ENCODE measurements around the gene B3GAT1. TPM values are rescaled to one million over a fixed set of nuclear protein-coding genes. Genes with fewer than 3 reads are reported as not detected.

B3GAT1 gene
- total and polyA plus RNA-seq, 12 donors = 0.04 to 0.60 (median 0.08) TPM; not detected in 6

GRCh38 chr11:134361661-134362060, 50.4 kb downstream of the B3GAT1 start:
- 69% methylated on average over 26 of the region's 26 CpGs for WGBS, 2 donors
- Histone ChIP-seq H3K36me3 (no peaks in the 10 kb centered on the region), H3K27me3 (peaks cover 0 to 61% (median 49%) of the 10 kb centered on the region in 7 donors), H3K4me3 (no peak overlapping the region), H3K4me1 (peaks cover 0 to 4% (median 0%) of the 10 kb centered on the region in 9 donors), H3K27ac (no peak overlapping the region), H3K9me3 (no peaks in the 10 kb centered on the region)
- ATAC-seq (no peak), DNase-seq (no peak)
- intact Hi-C loops (cut with DNase I) = loop anchor here in 1 of 10 donors (2.0 kb wide), 1 partner anchor 507 kb away; no protein-coding TSS in a partner anchor
- TF ChIP-seq, protein P1, sequence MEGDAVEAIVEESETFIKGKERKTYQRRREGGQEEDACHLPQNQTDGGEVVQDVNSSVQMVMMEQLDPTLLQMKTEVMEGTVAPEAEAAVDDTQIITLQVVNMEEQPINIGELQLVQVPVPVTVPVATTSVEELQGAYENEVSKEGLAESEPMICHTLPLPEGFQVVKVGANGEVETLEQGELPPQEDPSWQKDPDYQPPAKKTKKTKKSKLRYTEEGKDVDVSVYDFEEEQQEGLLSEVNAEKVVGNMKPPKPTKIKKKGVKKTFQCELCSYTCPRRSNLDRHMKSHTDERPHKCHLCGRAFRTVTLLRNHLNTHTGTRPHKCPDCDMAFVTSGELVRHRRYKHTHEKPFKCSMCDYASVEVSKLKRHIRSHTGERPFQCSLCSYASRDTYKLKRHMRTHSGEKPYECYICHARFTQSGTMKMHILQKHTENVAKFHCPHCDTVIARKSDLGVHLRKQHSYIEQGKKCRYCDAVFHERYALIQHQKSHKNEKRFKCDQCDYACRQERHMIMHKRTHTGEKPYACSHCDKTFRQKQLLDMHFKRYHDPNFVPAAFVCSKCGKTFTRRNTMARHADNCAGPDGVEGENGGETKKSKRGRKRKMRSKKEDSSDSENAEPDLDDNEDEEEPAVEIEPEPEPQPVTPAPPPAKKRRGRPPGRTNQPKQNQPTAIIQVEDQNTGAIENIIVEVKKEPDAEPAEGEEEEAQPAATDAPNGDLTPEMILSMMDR (IDR thresholded peaks at IDR 0.05) = no peak

GRCh38 chr11:134360050-134360835, 51.8 kb downstream of the B3GAT1 start:
- Histone ChIP-seq H3K27ac (no peak overlapping the region), H3K9me3 (no peaks in the 10 kb centered on the region), H3K4me1 (peaks cover 0 to 4% (median 0%) of the 10 kb centered on the region in 9 donors), H3K27me3 (peaks cover 0 to 58% (median 47%) of the 10 kb centered on the region in 7 donors), H3K36me3 (no peaks in the 10 kb centered on the region), H3K4me3 (no peak overlapping the region)
- 22 to 23% methylated on average over 30 of the region's 30 CpGs for WGBS, 2 donors
- TF ChIP-seq, protein P1 (IDR thresholded peaks at IDR 0.05) = peak; percentile 53 to 83 (median 80)
- DNase-seq (peak; percentile 63 to 78), ATAC-seq (peak; percentile 78 to 91 (median 88))
- intact Hi-C loops (cut with DNase I) = loop anchor here in 1 of 10 donors (2.0 kb wide), 1 partner anchor 509 kb away; no protein-coding TSS in a partner anchor

GRCh38 chr11:134359646-134360045, 52.4 kb downstream of the B3GAT1 start:
- TF ChIP-seq, protein P1 (IDR thresholded peaks at IDR 0.05) = no peak
- intact Hi-C loops (cut with DNase I) = loop anchor here in 1 of 10 donors (2.0 kb wide), 1 partner anchor 509 kb away; no protein-coding TSS in a partner anchor
- WGBS, 2 donors = 82 to 84% methylated on average over 10 of the region's 10 CpGs
- Histone ChIP-seq H3K4me1 (peaks cover 0 to 4% (median 0%) of the 10 kb centered on the region in 9 donors), H3K4me3 (no peak overlapping the region), H3K9me3 (no peaks in the 10 kb centered on the region), H3K36me3 (no peaks in the 10 kb centered on the region), H3K27me3 (peaks cover 0 to 55% (median 42%) of the 10 kb centered on the region in 7 donors), H3K27ac (no peak overlapping the region)
- DNase-seq (no peak), ATAC-seq (no peak)

- peaks cover 0 to 51% (median 35%) of the 10 kb centered on the region in 7 donors for H3K27me3 ChIP-seq
- intact Hi-C loops (cut with DNase I) = no loop called here
- TF ChIP-seq, protein P1 (IDR thresholded peaks at IDR 0.05) = no peak
Measured at GRCh38 chr11:134358856-134359490, 53.1 kb downstream of the B3GAT1 start.

More at GRCh38 chr11:134358856-134359490, 53.1 kb downstream of the B3GAT1 start:
- DNase-seq (no peak), ATAC-seq (no peak)
- Histone ChIP-seq H3K9me3 (peaks cover 0 to 1% (median 0%) of the 10 kb centered on the region in 11 donors), H3K27ac (no peak overlapping the region), H3K4me1 (peaks cover 0 to 4% (median 0%) of the 10 kb centered on the region in 9 donors), H3K36me3 (no peaks in the 10 kb centered on the region), H3K4me3 (no peak overlapping the region)
- WGBS, 2 donors = 80 to 81% methylated on average over 18 of the region's 18 CpGs

All from heart right ventricle (tissue), 16 donors.